Endothelial cell (in vitro differentiated cells): ENCODE results near the gene DEFB121. TPM values are rescaled to one million over a fixed set of nuclear protein-coding genes. Genes with fewer than 3 reads are reported as not detected.

Experiments used
- DNase-seq: peaks from one replicate; pipeline ENCODE4 v3.0.0; 2021; ENCODE audit warnings: low spot score
- H3K27ac Mint-ChIP-seq: one replicate; pipeline ENCODE4 v1.8.0; 2021; ENCODE audit warnings: mixed read lengths, inconsistent platforms; ENCODE audit not compliant: unreplicated experiment
- H3K27me3 Mint-ChIP-seq: one replicate; pipeline ENCODE4 v1.8.0; 2021; ENCODE audit warnings: mild to moderate bottlenecking, moderate library complexity, mixed read lengths, inconsistent platforms; ENCODE audit not compliant: unreplicated experiment
- H3K36me3 Mint-ChIP-seq: one replicate; pipeline ENCODE4 v1.8.0; 2021; ENCODE audit warnings: mild to moderate bottlenecking, low read depth, mixed read lengths, inconsistent platforms; ENCODE audit not compliant: unreplicated experiment
- H3K4me1 Mint-ChIP-seq: one replicate; pipeline ENCODE4 v1.8.0; 2021; ENCODE audit warnings: mild to moderate bottlenecking, mixed read lengths, inconsistent platforms; ENCODE audit not compliant: unreplicated experiment
- H3K4me3 Mint-ChIP-seq: one replicate; pipeline ENCODE4 v1.8.0; 2021; ENCODE audit warnings: mild to moderate bottlenecking, mixed read lengths, inconsistent platforms; ENCODE audit not compliant: unreplicated experiment
- H3K9me3 Mint-ChIP-seq: one replicate; pipeline ENCODE4 v1.8.0; 2021; ENCODE audit warnings: mixed read lengths, inconsistent platforms; ENCODE audit not compliant: unreplicated experiment
- total RNA-seq: library from RNA; stranded (reverse); fragmentation: NEBNext Ultra II Directional; extraction: Animal tissue kit (Norgen Biotek cat#: 25700); gene quantifications from one replicate; pipeline ENCODE4 v1.2.1, GENCODE V29; 2021; ENCODE audit not compliant: unreplicated experiment
- TF ChIP-seq, protein P1 (sequence below): fragments of 200-600 bp; sonication (generic); IDR thresholded peaks from one replicate; pipeline ENCODE4 v1.5.0; 2021; ENCODE audit warnings: antibody characterized with exemption; ENCODE audit not compliant: unreplicated experiment

The DEFB121 gene
- total RNA-seq, 1 donor from 2014 or later: not detected

DNA sequence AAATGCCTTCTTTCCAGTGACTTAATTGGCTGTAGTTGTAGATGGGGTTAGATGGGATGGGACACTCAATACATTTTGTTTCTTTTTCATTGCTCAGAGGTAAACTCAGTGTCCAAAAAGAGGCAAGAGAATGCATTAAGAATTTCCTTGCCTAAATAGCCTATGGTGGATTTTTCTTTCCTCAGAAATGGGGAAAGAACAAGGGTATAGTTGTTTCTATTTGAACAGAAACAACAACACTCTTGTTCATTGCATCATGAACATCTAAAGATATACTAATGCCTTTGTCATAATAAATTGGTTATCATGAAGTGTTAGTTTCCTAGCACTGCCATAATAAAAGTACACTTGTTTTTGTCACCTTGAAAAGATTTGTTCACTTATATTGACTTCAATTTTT lies 19.8 kb upstream of the DEFB121 start:
- Mint-ChIP-seq H3K27me3 (no peaks in the 10 kb centered on the region), H3K27ac (no peak overlapping the region), H3K4me3 (no peak overlapping the region), H3K4me1 (no peaks in the 10 kb centered on the region), H3K9me3 (peaks cover 20% of the 10 kb centered on the region), H3K36me3 (peaks cover 8% of the 10 kb centered on the region)
- TF ChIP-seq, protein P1, sequence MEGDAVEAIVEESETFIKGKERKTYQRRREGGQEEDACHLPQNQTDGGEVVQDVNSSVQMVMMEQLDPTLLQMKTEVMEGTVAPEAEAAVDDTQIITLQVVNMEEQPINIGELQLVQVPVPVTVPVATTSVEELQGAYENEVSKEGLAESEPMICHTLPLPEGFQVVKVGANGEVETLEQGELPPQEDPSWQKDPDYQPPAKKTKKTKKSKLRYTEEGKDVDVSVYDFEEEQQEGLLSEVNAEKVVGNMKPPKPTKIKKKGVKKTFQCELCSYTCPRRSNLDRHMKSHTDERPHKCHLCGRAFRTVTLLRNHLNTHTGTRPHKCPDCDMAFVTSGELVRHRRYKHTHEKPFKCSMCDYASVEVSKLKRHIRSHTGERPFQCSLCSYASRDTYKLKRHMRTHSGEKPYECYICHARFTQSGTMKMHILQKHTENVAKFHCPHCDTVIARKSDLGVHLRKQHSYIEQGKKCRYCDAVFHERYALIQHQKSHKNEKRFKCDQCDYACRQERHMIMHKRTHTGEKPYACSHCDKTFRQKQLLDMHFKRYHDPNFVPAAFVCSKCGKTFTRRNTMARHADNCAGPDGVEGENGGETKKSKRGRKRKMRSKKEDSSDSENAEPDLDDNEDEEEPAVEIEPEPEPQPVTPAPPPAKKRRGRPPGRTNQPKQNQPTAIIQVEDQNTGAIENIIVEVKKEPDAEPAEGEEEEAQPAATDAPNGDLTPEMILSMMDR: no peak
- DNase-seq: no peak

DNA sequence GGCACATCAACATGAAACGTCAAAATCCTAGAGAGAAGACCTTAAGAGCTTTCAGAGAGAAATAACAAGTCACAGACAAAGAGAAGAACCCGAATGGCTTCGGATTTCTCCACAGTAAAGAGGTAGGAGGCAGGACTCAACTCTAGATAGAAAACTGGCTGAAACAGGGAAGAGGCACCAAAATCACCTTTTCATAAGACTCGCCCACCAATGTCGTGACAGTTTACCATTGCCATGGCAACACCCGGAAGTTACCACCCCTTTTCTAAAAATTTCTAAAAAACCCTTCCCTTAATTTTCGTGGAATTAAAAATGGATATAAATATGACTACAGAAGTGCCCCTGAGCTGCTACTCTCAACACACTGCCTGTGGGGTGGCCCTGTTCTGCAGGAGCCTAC lies 12.3 kb upstream of the DEFB121 start:
- no peak overlapping the region for H3K4me3 Mint-ChIP-seq
- no peak for DNase-seq
- TF ChIP-seq, protein P1: no peak
- peaks cover 3% of the 10 kb centered on the region for H3K27me3 Mint-ChIP-seq
- no peak overlapping the region for H3K27ac Mint-ChIP-seq
- H3K4me1 Mint-ChIP-seq: no peaks in the 10 kb centered on the region
- peaks cover 33% of the 10 kb centered on the region for H3K9me3 Mint-ChIP-seq
- H3K36me3 Mint-ChIP-seq: no peaks in the 10 kb centered on the region

DNA sequence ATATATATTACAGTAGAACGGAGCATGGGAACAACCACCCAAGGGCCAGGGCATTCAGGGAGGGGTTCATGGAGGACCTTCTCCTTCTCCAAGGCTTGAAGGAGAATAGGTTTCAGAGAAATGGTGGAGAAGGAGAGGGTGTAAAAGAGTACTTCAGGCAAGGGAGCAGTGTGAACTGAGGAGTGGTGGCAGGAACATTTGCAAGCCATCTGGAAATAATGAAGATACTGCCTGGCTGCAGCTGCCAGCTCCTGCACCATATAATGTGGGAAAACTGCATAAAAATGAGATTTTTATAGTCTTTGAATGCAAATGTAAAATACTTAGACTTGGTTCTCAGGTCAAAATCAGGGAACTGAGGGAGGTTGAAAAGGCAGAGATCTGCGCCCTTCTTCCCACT lies 9.6 kb upstream of the DEFB121 start:
- no peak for DNase-seq
- H3K27ac Mint-ChIP-seq: no peak overlapping the region
- no peak overlapping the region for H3K4me3 Mint-ChIP-seq
- H3K9me3 Mint-ChIP-seq: peaks cover 28% of the 10 kb centered on the region
- H3K27me3 Mint-ChIP-seq: peaks cover 7% of the 10 kb centered on the region
- no peaks in the 10 kb centered on the region for H3K4me1 Mint-ChIP-seq
- no peaks in the 10 kb centered on the region for H3K36me3 Mint-ChIP-seq
- TF ChIP-seq, protein P1: no peak

DNA sequence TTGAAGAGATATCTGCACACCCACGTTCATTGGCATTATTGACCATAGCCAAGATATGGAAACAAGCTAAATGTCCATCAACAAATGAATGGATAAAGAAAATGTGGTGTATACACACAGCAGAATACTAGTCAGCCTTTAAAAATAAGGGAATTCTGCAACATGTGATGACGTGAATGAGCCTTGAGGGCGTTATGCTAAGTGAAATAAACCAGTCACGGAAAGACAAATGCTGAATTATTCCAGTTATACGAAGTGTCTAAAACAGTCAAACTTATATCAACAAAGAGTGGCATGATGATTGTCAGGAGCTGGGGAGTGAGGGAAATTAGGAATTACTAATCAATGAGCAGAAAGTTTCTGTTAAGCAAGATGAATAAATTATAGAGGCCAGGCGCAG lies 8.4 kb upstream of the DEFB121 start:
- TF ChIP-seq, protein P1: no peak
- DNase-seq: no peak
- Mint-ChIP-seq H3K36me3 (no peaks in the 10 kb centered on the region), H3K9me3 (peaks cover 31% of the 10 kb centered on the region), H3K27ac (no peak overlapping the region), H3K4me1 (no peaks in the 10 kb centered on the region), H3K4me3 (no peak overlapping the region), H3K27me3 (peaks cover 7% of the 10 kb centered on the region)

DNA sequence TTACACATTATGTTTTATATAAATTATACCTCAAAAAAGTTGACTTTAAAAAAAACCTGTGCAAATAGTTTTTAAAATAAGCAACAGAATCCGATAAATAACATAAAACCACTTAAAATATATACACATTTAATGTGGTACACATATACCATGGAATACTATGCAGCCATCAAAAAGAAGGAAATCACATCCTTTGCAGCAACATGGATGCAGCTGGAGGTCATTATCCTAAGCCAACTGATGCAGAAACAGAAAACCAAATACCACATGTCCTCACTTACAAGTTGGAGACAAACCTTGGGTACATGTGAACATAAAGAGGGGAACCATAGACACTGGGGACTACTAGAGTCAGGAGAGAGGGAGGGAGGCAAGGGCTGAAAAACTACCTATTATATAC lies 4.0 kb upstream of the DEFB121 start:
- H3K9me3 Mint-ChIP-seq: peaks cover 44% of the 10 kb centered on the region
- TF ChIP-seq, protein P1: no peak

More for the DNA sequence above, 4.0 kb upstream of the DEFB121 start:
- Mint-ChIP-seq H3K27me3 (peaks cover 7% of the 10 kb centered on the region), H3K4me1 (no peaks in the 10 kb centered on the region), H3K36me3 (peaks cover 11% of the 10 kb centered on the region), H3K27ac (no peak overlapping the region), H3K4me3 (no peak overlapping the region)
- DNase-seq: no peak
